ELF-1 (cell line): Measurements from ENCODE around the gene IAH1.
"Not testable (repeated sequence)": the region's sequence is repeated elsewhere in the genome, so short reads cannot be mapped to it uniquely, and the experiment has no call there.

Source experiments
- DNase-seq: peaks from one replicate; pipeline ENCODE4 v3.0.0-alpha.2; 2016; ENCODE audit warnings: low read depth, low spot score

IAH1 gene

GRCh38 chr2:9473308-9473984, 905 bp upstream of the IAH1 start:
- peak; percentile 87 for DNase-seq

GRCh38 chr2:9473985-9474360, 378 bp upstream of the IAH1 start:
- DNase-seq: no peak

- DNase-seq: no peak
Observed at GRCh38 chr2:9477914-9478313, 3.6 kb downstream of the IAH1 start.

- DNase-seq: no peak
Observed at GRCh38 chr2:9478526-9478925, 4.2 kb downstream of the IAH1 start.

GRCh38 chr2:9480157-9480556, 5.8 kb downstream of the IAH1 start:
- DNase-seq: no peak

GRCh38 chr2:9483107-9483506, 8.8 kb downstream of the IAH1 start:
- no peak for DNase-seq

GRCh38 chr2:9484533-9484932, 10.2 kb downstream of the IAH1 start:
- DNase-seq: no peak

- DNase-seq: no peak
Observed at GRCh38 chr2:9488583-9489547, 14.5 kb downstream of the IAH1 start.

GRCh38 chr2:9490789-9491188, 16.4 kb downstream of the IAH1 start:
- DNase-seq: no peak

GRCh38 chr2:9492927-9493326, 18.6 kb downstream of the IAH1 start:
- DNase-seq: no peak

GRCh38 chr2:9493478-9493877, 19.1 kb downstream of the IAH1 start:
- DNase-seq: no peak

GRCh38 chr2:9494081-9494480, 19.7 kb downstream of the IAH1 start:
- no peak for DNase-seq

GRCh38 chr2:9497017-9497416, 22.7 kb downstream of the IAH1 start:
- DNase-seq: no peak

GRCh38 chr2:9498210-9498609, 23.9 kb downstream of the IAH1 start:
- no peak for DNase-seq

- no peak for DNase-seq
Observed at GRCh38 chr2:9508931-9509330, 34.6 kb downstream of the IAH1 start.

GRCh38 chr2:9513946-9514345, 39.6 kb downstream of the IAH1 start:
- not testable (repeated sequence) for DNase-seq

- no peak for DNase-seq
Observed at GRCh38 chr2:9517118-9517782, 42.9 kb downstream of the IAH1 start.

GRCh38 chr2:9518163-9518562, 43.8 kb downstream of the IAH1 start:
- DNase-seq: no peak

GRCh38 chr2:9518780-9519179, 44.4 kb downstream of the IAH1 start:
- no peak for DNase-seq

GRCh38 chr2:9519250-9519649, 44.9 kb downstream of the IAH1 start:
- DNase-seq: no peak

GRCh38 chr2:9524291-9524690, 49.9 kb downstream of the IAH1 start:
- no peak for DNase-seq

- no peak for DNase-seq
Observed at GRCh38 chr2:9525266-9525665, 50.9 kb downstream of the IAH1 start.
